NT2/D1 (cell line): ENCODE measurements around the gene PRR23E.

Experiments
- DNase-seq: peaks from one replicate; pipeline ENCODE4 v3.0.0-alpha.2; 2011; ENCODE audit warnings: low read depth, low spot score
- H3K27me3 ChIP-seq: 2 replicates; pipeline ENCODE4 v1.6.0; 2011; ENCODE audit warnings: mild to moderate bottlenecking; ENCODE audit not compliant: insufficient read length, insufficient read depth
- H3K36me3 ChIP-seq: 2 replicates; pipeline ENCODE4 v1.6.1; 2011; ENCODE audit warnings: mild to moderate bottlenecking, low read length, mixed read lengths; ENCODE audit not compliant: insufficient read depth, insufficient read length
- H3K4me1 ChIP-seq: 2 replicates; pipeline ENCODE4 v1.5.1; 2011; ENCODE audit not compliant: insufficient read depth, insufficient read length
- H3K4me3 ChIP-seq: 2 replicates; pipeline ENCODE4 v1.5.1; 2011; ENCODE audit warnings: low read depth; ENCODE audit not compliant: insufficient read length
- H3K9ac ChIP-seq: 2 replicates; pipeline ENCODE4 v1.6.0; 2011; ENCODE audit warnings: low read depth; ENCODE audit not compliant: insufficient read length
- H3K9me3 ChIP-seq: 2 replicates; pipeline ENCODE4 v1.5.1; 2011; ENCODE audit warnings: mild to moderate bottlenecking, low read length; ENCODE audit not compliant: insufficient read depth
- SUZ12 ChIP-seq: IDR thresholded peaks from 2 replicates; pipeline ENCODE4 v1.6.1; 2011; ENCODE audit not compliant: insufficient read length, insufficient read depth; ENCODE audit errors: extremely low read depth
- YY1 ChIP-seq: IDR thresholded peaks from 2 replicates; pipeline ENCODE4 v1.6.1; 2011; ENCODE audit not compliant: insufficient read length, insufficient read depth
- ZNF274 ChIP-seq: IDR thresholded peaks from 2 replicates; pipeline ENCODE4 v1.6.1; 2011; ENCODE audit warnings: mild to moderate bottlenecking, low read depth, low read length

The PRR23E gene

DNA sequence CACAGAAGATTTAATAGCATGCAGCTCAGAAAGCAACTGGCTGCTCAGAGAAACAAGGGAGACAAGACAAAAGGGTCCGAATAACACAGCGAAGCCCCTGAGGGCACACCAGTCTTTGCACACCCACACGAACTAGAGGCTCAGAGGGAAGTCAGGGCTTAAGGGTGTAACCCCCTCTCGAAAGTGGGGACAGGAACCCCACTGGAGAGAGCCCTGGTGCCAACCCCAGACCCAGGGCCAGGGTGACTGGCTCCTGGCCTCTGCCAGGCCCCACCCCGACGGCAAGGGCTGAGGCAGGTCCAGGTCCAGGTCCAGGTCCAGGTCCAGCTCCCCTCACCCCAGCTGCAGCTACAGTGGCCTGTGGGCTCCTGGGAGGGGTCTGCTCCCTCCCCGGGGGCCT lies 10.5 kb upstream of the PRR23E start:
- Histone ChIP-seq H3K27me3 (no peaks in the 10 kb centered on the region), H3K9me3 (peaks cover 16% of the 10 kb centered on the region), H3K9ac (peak overlapping the region; percentile 68), H3K36me3 (no peaks in the 10 kb centered on the region), H3K4me1 (peaks cover 22% of the 10 kb centered on the region), H3K4me3 (no peak overlapping the region)
- DNase-seq = no peak
- TF ChIP-seq ZNF274 = no peak
- no peak for TF ChIP-seq SUZ12
- no peak for TF ChIP-seq YY1

DNA sequence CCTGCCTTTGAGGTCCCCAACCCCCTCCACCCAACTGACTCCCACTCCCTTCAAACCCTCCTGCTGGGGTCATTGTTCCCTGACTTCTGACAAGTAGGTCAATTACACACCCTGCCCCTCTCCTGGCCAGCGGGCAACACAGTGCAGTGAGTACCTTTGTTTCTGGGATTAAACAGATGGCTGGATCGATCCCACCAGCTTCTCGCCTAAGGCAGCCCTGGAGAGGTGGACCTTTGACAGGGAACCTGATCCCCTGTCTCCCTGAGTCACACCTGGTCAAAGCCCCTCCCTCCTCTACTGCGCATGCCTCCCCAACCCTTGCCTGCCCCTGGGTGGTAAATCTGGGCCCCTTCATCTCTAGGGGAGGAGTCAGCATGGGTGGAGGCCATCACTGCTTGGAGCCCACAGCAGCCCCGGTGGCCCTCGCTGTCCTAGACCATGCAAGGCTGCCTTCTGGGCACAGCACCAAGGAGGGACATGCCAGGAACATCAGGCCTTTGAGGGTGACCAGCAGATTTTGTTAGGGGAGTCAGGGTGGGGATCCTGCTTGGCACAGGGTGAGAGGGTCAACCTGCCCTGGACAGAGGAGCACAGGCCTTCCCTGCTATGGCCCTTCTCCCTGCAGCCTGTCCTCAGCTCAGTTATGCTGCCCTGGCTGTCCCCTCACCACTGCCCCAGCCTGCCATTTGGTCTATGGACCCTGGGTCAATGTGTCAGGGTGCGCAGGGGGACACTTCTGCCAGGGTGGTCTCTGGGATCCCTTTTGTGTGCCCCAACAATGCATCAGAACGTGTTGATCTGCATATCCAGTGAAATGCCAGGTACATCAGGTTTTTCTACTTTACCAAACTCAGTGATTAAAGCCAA lies 9.8 kb upstream of the PRR23E start:
- Histone ChIP-seq H3K36me3 (no peaks in the 10 kb centered on the region), H3K9ac (peak overlapping the region; percentile 68), H3K9me3 (peaks cover 16% of the 10 kb centered on the region), H3K4me3 (peak overlapping the region; percentile 24), H3K27me3 (no peaks in the 10 kb centered on the region), H3K4me1 (peaks cover 22% of the 10 kb centered on the region)
- no peak for DNase-seq
- TF ChIP-seq ZNF274 = no peak

DNA sequence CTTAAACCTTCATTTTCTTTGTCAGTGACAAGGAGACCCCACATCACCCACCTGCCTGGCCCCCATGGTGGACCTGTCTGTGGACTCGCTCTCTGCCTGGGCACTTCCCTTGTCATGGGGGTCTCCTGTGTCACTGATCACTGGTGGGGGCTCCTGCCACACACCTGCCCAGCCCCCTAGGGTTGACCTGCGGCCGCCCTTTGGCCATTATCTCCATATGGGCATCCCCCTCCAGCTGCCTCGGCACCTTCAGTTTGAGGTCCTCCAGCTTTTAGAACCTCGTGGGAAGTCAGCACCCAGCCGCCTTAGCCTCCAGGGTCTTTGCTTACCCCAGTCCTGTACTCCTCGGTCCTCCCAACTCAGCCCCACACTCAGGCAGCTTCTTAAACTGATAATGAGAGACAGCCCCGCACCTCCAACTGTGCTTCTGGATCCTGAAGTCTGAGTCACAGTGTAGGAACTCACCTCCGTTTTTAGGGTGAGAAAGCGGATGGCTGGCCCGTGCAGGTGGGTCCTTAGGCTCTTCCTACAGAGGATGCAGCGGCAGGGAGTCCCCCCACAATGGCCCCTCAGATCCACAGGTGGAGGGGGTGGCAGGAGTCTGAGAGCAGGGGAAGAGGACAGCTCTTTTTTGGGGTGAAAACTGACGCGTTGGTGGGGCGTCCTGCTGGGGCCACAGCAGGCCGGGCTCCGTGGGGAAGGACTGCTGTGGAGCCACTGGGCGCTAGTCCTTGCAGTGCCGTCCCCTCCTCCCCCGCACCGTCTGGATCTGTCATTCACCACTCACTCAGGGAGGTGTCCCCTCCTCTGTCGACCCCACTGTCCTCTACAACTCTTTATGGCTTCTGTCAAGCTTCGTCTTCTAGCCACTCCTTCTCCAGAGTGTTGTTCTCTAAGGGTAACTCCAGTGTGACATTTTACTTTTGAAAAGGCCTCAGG lies 8.7 kb upstream of the PRR23E start:
- peaks cover 22% of the 10 kb centered on the region for H3K4me1 ChIP-seq
- H3K4me3 ChIP-seq = no peak overlapping the region
- peaks cover 8% of the 10 kb centered on the region for H3K9me3 ChIP-seq
- H3K36me3 ChIP-seq = no peaks in the 10 kb centered on the region
- no peak for DNase-seq
- no peaks in the 10 kb centered on the region for H3K27me3 ChIP-seq
- TF ChIP-seq SUZ12 (no peak), ZNF274 (no peak), YY1 (no peak)
- H3K9ac ChIP-seq = no peak overlapping the region

DNA sequence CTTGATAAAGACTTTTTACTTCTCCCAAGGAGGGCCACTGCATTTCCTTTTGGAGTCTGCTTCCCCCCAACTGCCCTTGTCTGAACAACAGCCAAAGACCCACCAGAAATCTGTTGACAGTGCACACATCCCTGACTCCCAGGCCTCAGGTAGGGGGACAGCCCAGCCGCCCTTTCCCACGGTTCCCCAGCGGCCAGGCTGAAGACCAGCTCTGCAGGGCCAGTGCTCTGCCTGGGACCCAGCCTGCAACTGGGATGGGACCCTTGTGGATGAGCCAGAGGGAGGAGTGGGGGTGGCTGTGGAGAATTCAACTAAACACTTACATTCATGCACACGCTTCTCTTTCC lies 8.1 kb upstream of the PRR23E start:
- Histone ChIP-seq H3K4me3 (no peak overlapping the region), H3K9ac (no peak overlapping the region), H3K9me3 (peaks cover 2% of the 10 kb centered on the region; the same call in 1 of the 2 replicates), H3K4me1 (peaks cover 22% of the 10 kb centered on the region), H3K36me3 (no peaks in the 10 kb centered on the region), H3K27me3 (no peaks in the 10 kb centered on the region)
- TF ChIP-seq SUZ12 = no peak
- TF ChIP-seq YY1 = no peak
- no peak for TF ChIP-seq ZNF274
- DNase-seq = no peak

DNA sequence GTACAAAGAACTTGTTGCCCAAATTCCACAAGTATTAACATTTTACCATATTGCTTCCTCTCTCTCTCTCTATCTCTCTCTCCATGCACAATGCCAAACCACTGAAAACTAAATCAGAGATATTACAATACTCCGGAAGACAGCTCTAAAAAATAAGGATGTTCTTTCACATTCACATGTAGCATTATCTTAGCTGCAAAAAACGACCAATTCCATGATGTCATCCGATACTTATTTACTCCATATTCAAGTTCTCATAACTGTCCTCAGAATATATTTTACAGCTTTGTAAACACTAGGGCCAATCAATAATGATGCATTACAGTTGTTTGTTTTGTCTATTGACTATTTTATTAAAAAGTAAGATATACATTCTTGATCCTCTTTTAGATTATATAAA lies 7.7 kb upstream of the PRR23E start:
- TF ChIP-seq YY1 = no peak
- no peak for TF ChIP-seq ZNF274
- peaks cover 22% of the 10 kb centered on the region for H3K4me1 ChIP-seq
- no peaks in the 10 kb centered on the region; the same call in 1 of the 2 replicates for H3K9me3 ChIP-seq
- no peak overlapping the region for H3K9ac ChIP-seq
- H3K36me3 ChIP-seq = no peaks in the 10 kb centered on the region
- no peak for DNase-seq
- H3K27me3 ChIP-seq = no peaks in the 10 kb centered on the region
- H3K4me3 ChIP-seq = no peak overlapping the region

DNA sequence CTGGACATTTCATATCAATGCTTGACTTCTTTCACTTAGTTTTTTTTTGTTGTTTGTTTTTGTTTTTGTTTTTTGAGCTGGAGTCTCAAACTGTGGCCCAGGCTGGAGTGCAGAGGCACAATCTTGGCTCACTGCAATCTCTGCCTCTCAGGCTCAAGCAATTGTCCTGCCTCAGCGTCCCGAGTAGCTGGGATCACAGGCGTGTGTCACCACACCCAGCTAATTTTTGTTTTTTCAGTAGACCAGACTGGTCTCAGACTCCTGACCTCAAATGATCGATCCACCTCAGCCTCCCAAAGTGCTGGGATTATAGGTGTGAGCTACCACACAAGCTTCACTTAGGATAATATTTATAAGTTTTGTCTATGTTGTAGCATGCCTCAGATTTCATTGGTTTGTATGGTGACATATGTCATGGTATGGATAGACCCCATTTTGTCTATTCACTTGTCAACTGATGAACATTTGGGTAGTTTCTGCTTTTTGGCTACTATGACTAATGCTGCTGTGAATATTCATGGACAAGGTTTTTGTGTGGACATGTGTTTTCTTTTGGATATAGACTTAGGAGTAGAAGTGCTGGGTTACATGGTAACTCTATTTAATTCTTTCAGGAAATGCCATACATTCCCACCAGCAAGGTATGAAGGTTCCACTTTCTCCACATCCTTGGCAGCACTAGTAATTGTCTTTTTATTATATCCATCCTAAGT lies 6.8 kb upstream of the PRR23E start:
- Histone ChIP-seq H3K9ac (no peak overlapping the region), H3K9me3 (no peaks in the 10 kb centered on the region; the same call in none of the 2 replicates), H3K27me3 (no peaks in the 10 kb centered on the region), H3K4me1 (peaks cover 22% of the 10 kb centered on the region), H3K36me3 (no peaks in the 10 kb centered on the region), H3K4me3 (no peak overlapping the region)
- no peak for DNase-seq
- TF ChIP-seq ZNF274 (no peak), SUZ12 (no peak), YY1 (no peak)

DNA sequence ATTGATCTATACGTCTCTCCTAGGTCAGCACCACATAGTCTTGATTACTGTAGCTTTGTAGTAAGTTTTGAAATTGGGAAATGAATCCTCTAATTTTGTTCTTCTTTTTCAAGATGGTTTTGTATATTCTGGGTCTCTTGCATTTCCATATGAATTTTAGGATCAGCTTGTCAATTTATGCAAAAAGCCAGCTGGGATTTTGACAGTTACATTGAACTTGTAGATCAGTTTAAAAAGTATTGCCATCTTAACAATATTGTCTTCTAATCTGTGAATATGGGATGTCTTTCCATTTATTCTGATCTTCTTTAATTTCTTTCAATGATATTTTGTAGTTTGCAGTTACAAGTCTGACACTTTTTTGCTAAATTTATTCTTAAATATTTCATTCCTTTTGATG lies 5.6 kb upstream of the PRR23E start:
- Histone ChIP-seq H3K27me3 (no peaks in the 10 kb centered on the region), H3K9me3 (peaks cover 9% of the 10 kb centered on the region), H3K4me1 (peaks cover 22% of the 10 kb centered on the region), H3K36me3 (no peaks in the 10 kb centered on the region), H3K4me3 (no peak overlapping the region), H3K9ac (no peak overlapping the region)
- TF ChIP-seq SUZ12 (no peak), YY1 (no peak), ZNF274 (no peak)
- no peak for DNase-seq
